Endothelial cell of umbilical vein (primary cell): ENCODE results near the gene TOR1AIP1. TPM values are rescaled to one million over a fixed set of nuclear protein-coding genes. Genes with fewer than 3 reads are reported as not detected.

Source experiments
- BruUV-seq: library from RNA; stranded (reverse); fragments of 400-500 nt; replicated peaks from 2 replicates; lab custom pipeline; 2021; lab: Mats Ljungman, UMichigan
- CTCF ChIA-PET: fragments of 300-600, 350-600 bp; sonication (Branson Sonifier 250); formaldehyde crosslinking; loops from one replicate; lab custom pipeline; 2021; ENCODE audit warnings: antibody characterized with exemption, inconsistent platforms; lab: Charles Lee
- POLR2A ChIA-PET: fragments of 300-600, 350-600 bp; sonication (Branson Sonifier 250); formaldehyde crosslinking; loops from one replicate; lab custom pipeline; 2021; ENCODE audit warnings: antibody characterized with exemption, inconsistent platforms; lab: Charles Lee
- DNase-seq: peaks from one replicate; pipeline ENCODE4 v3.0.0-alpha.2; 2011; ENCODE audit warnings: low read depth, low spot score
- FAIRE-seq: peaks from 2 replicates; lab custom pipeline; 2011; peaks lifted over from hg19 to GRCh38; lab: Jason Lieb, UNC
- H2AFZ ChIP-seq: 2 replicates; pipeline ENCODE4 v1.6.0; 2012; ENCODE audit warnings: low read depth, low read length, control low read depth, inconsistent platforms
- H3K27ac ChIP-seq: 2 replicates; pipeline ENCODE4 v1.5.1; 2011; ENCODE audit warnings: low read depth, mild to moderate bottlenecking, control low read depth, low read length, moderate library complexity; ENCODE audit not compliant: insufficient read depth
- H3K27me3 ChIP-seq, 2 experiments: 2 replicates each; pipeline versions ENCODE4 v1.6.0 to v1.6.1; 2011; ENCODE audit warnings: low read length in 2 of 2, mixed read lengths in 1 of 2; ENCODE audit not compliant: control insufficient read depth in 2 of 2, insufficient read depth in 2 of 2
- H3K36me3 ChIP-seq, 2 experiments: 2 replicates in 1 of 2; 3 replicates in 1 of 2; pipeline ENCODE4 v1.5.1; 2011; ENCODE audit warnings: low read length in 2 of 2, mild to moderate bottlenecking in 1 of 2, moderate library complexity in 1 of 2; ENCODE audit not compliant: control insufficient read depth in 2 of 2, insufficient read depth in 2 of 2; ENCODE audit errors: extremely low read depth in 1 of 2
- H3K4me1 ChIP-seq: 3 replicates; pipeline ENCODE4 v1.5.1; 2011; ENCODE audit warnings: mild to moderate bottlenecking, low read length; ENCODE audit not compliant: control insufficient read depth, insufficient read depth; ENCODE audit errors: extremely low read depth
- H3K4me2 ChIP-seq: 2 replicates; pipeline ENCODE4 v1.6.1; 2011; ENCODE audit warnings: low read length, control low read depth, mixed read lengths; ENCODE audit not compliant: insufficient read depth
- H3K4me3 ChIP-seq, 3 experiments: fragments of 200-600 bp in 1 of 3; sonication (generic), shearing (Covaris generic) in 1 of 3; replicated peaks in 1 of 3; 2 replicates each; pipeline ENCODE4 v1.5.1; 2011 to 2016; ENCODE audit warnings: control low read depth in 3 of 3, low read length in 3 of 3, mild to moderate bottlenecking in 2 of 3, inconsistent platforms in 1 of 3, low read depth in 1 of 3, moderate library complexity in 1 of 3; ENCODE audit not compliant: insufficient read depth in 1 of 3
- H3K79me2 ChIP-seq: 2 replicates; pipeline ENCODE4 v1.6.0; 2012; ENCODE audit warnings: low read length, inconsistent platforms; ENCODE audit not compliant: control insufficient read depth, insufficient read depth
- H3K9ac ChIP-seq: replicated peaks from 2 replicates; pipeline ENCODE3; 2011; ENCODE audit warnings: low read length, control low read depth; ENCODE audit not compliant: insufficient read depth; ENCODE audit errors: extremely low read depth
- H3K9me1 ChIP-seq: replicated peaks from 3 replicates; pipeline ENCODE4 v1.6.0; 2011; ENCODE audit warnings: mild to moderate bottlenecking, low read length; ENCODE audit not compliant: control insufficient read depth, insufficient read depth; ENCODE audit errors: extremely low read depth
- H3K9me3 ChIP-seq: replicated peaks from 2 replicates; pipeline ENCODE4 v1.5.1; 2012; ENCODE audit warnings: low read length, inconsistent platforms; ENCODE audit not compliant: control insufficient read depth, insufficient read depth
- H4K20me1 ChIP-seq: replicated peaks from 2 replicates; pipeline ENCODE3; 2011; ENCODE audit warnings: mild to moderate bottlenecking, low read length; ENCODE audit not compliant: control insufficient read depth, insufficient read depth; ENCODE audit errors: extremely low read depth
- FOS ChIP-seq: IDR thresholded peaks from 2 replicates; pipeline ENCODE4 v1.6.1; 2011; ENCODE audit warnings: mild to moderate bottlenecking, low read length, moderate library complexity, borderline replicate concordance; ENCODE audit not compliant: insufficient read depth
- JUN ChIP-seq: IDR thresholded peaks from 2 replicates; pipeline ENCODE4 v1.6.1; 2011; ENCODE audit warnings: borderline replicate concordance, low read depth; ENCODE audit not compliant: insufficient read length, insufficient read depth
- POLR2A ChIP-seq: IDR thresholded peaks from 2 replicates; pipeline ENCODE4 v1.6.1; 2012; ENCODE audit warnings: low read depth, mild to moderate bottlenecking, control low read depth, low read length
- dilution Hi-C: fragments of 300-500 bp; cut with MboI; formaldehyde crosslinking; loops from one replicate; pipeline ENCODE4 v1.15.0; 2019; ENCODE audit warnings: low sequenced_read_pairs; ENCODE audit not compliant: extremely low pct_ligation_motif_present
- intact Hi-C: fragments of 100-400 bp; cut with micrococcal nuclease; formaldehyde crosslinking; loops from one replicate; pipeline ENCODE4 v1.10.0; 2022
- polyA plus RNA-seq, 4 experiments: library from polyadenylated mRNA; depleted of rRNA in 3 of 4; stranded (reverse) in 3 of 4; unstranded in 1 of 4; fragments of >200 nt; gene quantifications; 2 replicates each; pipeline versions ENCODE4 v1.2.1 to v1.2.3, GENCODE V29; 2011 to 2012; ENCODE audit warnings: missing spikeins in 1 of 4
- total RNA-seq: library from RNA; stranded (reverse); gene quantifications from 2 replicates; pipeline ENCODE4 v1.2.3, GENCODE V29; 2021
- TF ChIP-seq, protein P1 (sequence below), 2 donors: IDR thresholded peaks; 1 replicate in 1 of 2; 2 replicates in 1 of 2; pipeline ENCODE4 v1.5.1; 2011; ENCODE audit warnings: low read length in 2 of 2, mild to moderate bottlenecking in 2 of 2, moderate library complexity in 2 of 2, control low read depth in 1 of 2, inconsistent platforms in 1 of 2, low read depth in 1 of 2; ENCODE audit not compliant: insufficient read depth in 1 of 2; ENCODE audit errors: extremely low read depth in 1 of 2

TOR1AIP1 gene
- total and polyA plus RNA-seq, 2 donors (not counting 3 experiments of a cell fraction or from before 2014, with no cell fraction given), result 12.0 to 28.8 TPM

- dilution Hi-C loops (no loop called here), intact Hi-C loops (no loop called here)
- Histone ChIP-seq H3K79me2 (peaks cover 68% of the 10 kb centered on the region), H2AFZ (no peak overlapping the region), H3K9ac (peak overlapping the region; percentile 79), H3K4me3 (peak overlapping the region in 1 of 3 experiments; percentile 95), H3K9me1 (no peaks in the 10 kb centered on the region), H3K36me3 (peaks cover 2 to 6% of the 10 kb centered on the region in 2 experiments), H3K27ac (peak overlapping the region; percentile 36), H3K4me1 (peaks cover 15% of the 10 kb centered on the region), H3K9me3 (no peaks in the 10 kb centered on the region), H3K4me2 (peak overlapping the region; percentile 97), H4K20me1 (peaks cover 7% of the 10 kb centered on the region), H3K27me3 (no peaks in the 10 kb centered on the region)
- no peak for DNase-seq
- POLR2A ChIA-PET, result no interaction called here
- CTCF ChIA-PET, result interaction anchor here (0.9 to 1.3 kb wide), 3 partner anchors 8 to 169 kb away, joined by 3 to 9 read pairs (median 6); no protein-coding TSS in a partner anchor
- no TSS peak for BruUV-seq
- FAIRE-seq, result no peak
- no peak for TF ChIP-seq POLR2A
Measured at GRCh38 chr1:179875596-179876299, 6.3 kb upstream of the TOR1AIP1 start.

DNA sequence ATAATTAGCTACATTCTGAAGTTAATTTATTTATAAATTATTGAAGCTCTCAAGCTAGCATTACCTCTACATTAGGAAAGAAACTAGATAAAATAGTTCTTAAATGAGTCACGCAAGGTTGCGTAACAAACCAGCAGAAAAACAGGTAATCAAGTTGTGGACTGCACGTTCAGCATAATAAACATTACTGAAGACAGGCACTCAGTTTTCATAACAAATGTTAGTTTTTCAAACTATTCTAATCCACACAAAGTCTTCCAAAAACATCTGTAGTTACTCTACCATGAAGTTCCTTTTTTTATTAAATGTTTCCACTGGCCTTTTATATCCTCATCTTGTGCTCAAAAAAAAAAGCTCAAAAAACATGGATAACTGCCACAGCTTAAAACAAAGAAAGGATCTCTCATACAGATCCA lies 5.8 kb upstream of the TOR1AIP1 start:
- H3K4me1 ChIP-seq, result peaks cover 18% of the 10 kb centered on the region
- H3K27ac ChIP-seq, result peak overlapping the region; percentile 56
- no peaks in the 10 kb centered on the region for H3K27me3 ChIP-seq
- no peaks in the 10 kb centered on the region for H3K9me1 ChIP-seq
- intact Hi-C loops, result no loop called here
- peak overlapping the region; percentile 74 to 95 (median 89) for H3K4me3 ChIP-seq
- DNase-seq, result peak; percentile 56
- peak overlapping the region; percentile 79 for H3K9ac ChIP-seq
- ChIA-PET CTCF (interaction anchor here (0.7 to 1.3 kb wide), 4 partner anchors 8 to 304 kb away, joined by 3 to 9 read pairs (median 4); no protein-coding TSS in a partner anchor), POLR2A (no interaction called here)
- TF ChIP-seq POLR2A (no peak), JUN (peak; percentile 57), FOS (peak; percentile 27)
- TF ChIP-seq, protein P1, sequence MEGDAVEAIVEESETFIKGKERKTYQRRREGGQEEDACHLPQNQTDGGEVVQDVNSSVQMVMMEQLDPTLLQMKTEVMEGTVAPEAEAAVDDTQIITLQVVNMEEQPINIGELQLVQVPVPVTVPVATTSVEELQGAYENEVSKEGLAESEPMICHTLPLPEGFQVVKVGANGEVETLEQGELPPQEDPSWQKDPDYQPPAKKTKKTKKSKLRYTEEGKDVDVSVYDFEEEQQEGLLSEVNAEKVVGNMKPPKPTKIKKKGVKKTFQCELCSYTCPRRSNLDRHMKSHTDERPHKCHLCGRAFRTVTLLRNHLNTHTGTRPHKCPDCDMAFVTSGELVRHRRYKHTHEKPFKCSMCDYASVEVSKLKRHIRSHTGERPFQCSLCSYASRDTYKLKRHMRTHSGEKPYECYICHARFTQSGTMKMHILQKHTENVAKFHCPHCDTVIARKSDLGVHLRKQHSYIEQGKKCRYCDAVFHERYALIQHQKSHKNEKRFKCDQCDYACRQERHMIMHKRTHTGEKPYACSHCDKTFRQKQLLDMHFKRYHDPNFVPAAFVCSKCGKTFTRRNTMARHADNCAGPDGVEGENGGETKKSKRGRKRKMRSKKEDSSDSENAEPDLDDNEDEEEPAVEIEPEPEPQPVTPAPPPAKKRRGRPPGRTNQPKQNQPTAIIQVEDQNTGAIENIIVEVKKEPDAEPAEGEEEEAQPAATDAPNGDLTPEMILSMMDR (IDR thresholded peaks at IDR 0.05; ENCODE audit: extremely low read depth in 1 of 2, insufficient read depth in 1 of 2, low read depth in 1 of 2, low read length in 2 of 2), result no peak
- no peaks in the 10 kb centered on the region for H3K9me3 ChIP-seq
- H3K4me2 ChIP-seq, result peak overlapping the region; percentile 97
- no peak for FAIRE-seq
- no peak overlapping the region for H2AFZ ChIP-seq
- dilution Hi-C loops, result no loop called here
- no TSS peak for BruUV-seq
- peaks cover 7% of the 10 kb centered on the region for H4K20me1 ChIP-seq
- H3K36me3 ChIP-seq, result peaks cover 2 to 6% of the 10 kb centered on the region in 2 experiments
- H3K79me2 ChIP-seq, result peaks cover 63% of the 10 kb centered on the region
